GM12878 (cell line): Measurements from ENCODE around the gene ROBO1. TPM values are rescaled to one million over a fixed set of nuclear protein-coding genes. Genes with fewer than 3 reads are reported as not detected.

Experiments used
- ATAC-seq: fragments of 200-7000 bp; cut with Tn5 transposase; 3 replicates; pipeline ENCODE4 v1.9.1; 2020; ENCODE audit warnings: mild to moderate bottlenecking, moderate library complexity
- BruUV-seq: library from RNA; stranded (reverse); fragments of 400-500 nt; replicated peaks from 2 replicates; lab custom pipeline; 2021; lab: Mats Ljungman, UMichigan
- CTCF ChIA-PET: fragments of 300-600 bp; sonication (Branson Sonifier 250); formaldehyde crosslinking; extraction: SDS; loops from one replicate; lab custom pipeline; 2021; ENCODE audit warnings: inconsistent platforms; lab: Yijun Ruan, JAX
- POLR2A ChIA-PET: fragments of 350-600 bp; formaldehyde crosslinking; extraction: SDS; loops from one replicate; lab custom pipeline; 2021; ENCODE audit warnings: inconsistent platforms; lab: Charles Lee
- RAD21 ChIA-PET: fragments of 300-600 bp; sonication (Branson Sonifier 250); formaldehyde crosslinking; loops from one replicate; lab custom pipeline; 2023; ENCODE audit warnings: antibody characterized with exemption; ENCODE audit not compliant: unreplicated experiment; lab: Charles Lee
- SMC1A ChIA-PET: fragments of 300-600 bp; sonication (Branson Sonifier 250); formaldehyde crosslinking; loops from one replicate; lab custom pipeline; 2023; ENCODE audit not compliant: unreplicated experiment, uncharacterized antibody; lab: Charles Lee
- DNase-seq: peaks from one replicate; pipeline ENCODE4 v3.0.0-alpha.2; 2011; ENCODE audit warnings: low read depth, low spot score
- FAIRE-seq: peaks from 3 replicates; lab custom pipeline; 2011; peaks lifted over from hg19 to GRCh38; lab: Jason Lieb, UNC
- H2AFZ ChIP-seq: 2 replicates; pipeline ENCODE4 v1.6.0; 2011; ENCODE audit warnings: low read depth, low read length, control low read depth; ENCODE audit not compliant: control insufficient read depth
- H3K27ac ChIP-seq: 2 replicates; pipeline ENCODE4 v1.5.1; 2011; ENCODE audit warnings: control low read depth; ENCODE audit not compliant: control insufficient read depth, insufficient read depth
- H3K27me3 ChIP-seq, 2 experiments: replicated peaks in 1 of 2; 2 replicates each; pipeline versions ENCODE4 v1.6.0 to v1.6.1; 2011; ENCODE audit warnings: low read length in 1 of 2; ENCODE audit not compliant: control insufficient read depth in 2 of 2, insufficient read depth in 2 of 2
- H3K36me3 ChIP-seq, 2 experiments: 2 replicates each; pipeline ENCODE4 v1.5.1; 2011; ENCODE audit warnings: low read length in 1 of 2; ENCODE audit not compliant: control insufficient read depth in 2 of 2, insufficient read depth in 2 of 2
- H3K4me1 ChIP-seq: 2 replicates; pipeline ENCODE4 v1.6.1; 2011; ENCODE audit warnings: mild to moderate bottlenecking, low read length, moderate library complexity, mixed read lengths; ENCODE audit not compliant: control insufficient read depth, insufficient read depth
- H3K4me2 ChIP-seq: 2 replicates; pipeline ENCODE4 v1.6.0; 2011; ENCODE audit warnings: control low read depth; ENCODE audit not compliant: control insufficient read depth, insufficient read depth
- H3K4me3 ChIP-seq: fragments of 200-600 bp; sonication (generic); 2 replicates; pipeline ENCODE4 v1.5.1; 2016
- H3K79me2 ChIP-seq: 2 replicates; pipeline ENCODE4 v1.6.0; 2011; ENCODE audit warnings: low read length; ENCODE audit not compliant: control insufficient read depth, insufficient read depth
- H3K9ac ChIP-seq: 2 replicates; pipeline ENCODE4 v1.8.0; 2011; ENCODE audit warnings: low read length, control low read depth, mixed read lengths; ENCODE audit not compliant: control insufficient read depth, insufficient read depth
- H3K9me3 ChIP-seq: replicated peaks from 3 replicates; pipeline ENCODE4 v1.5.1; 2011; ENCODE audit warnings: mild to moderate bottlenecking, low read length; ENCODE audit not compliant: control insufficient read depth, insufficient read depth
- H4K20me1 ChIP-seq: 2 replicates; pipeline ENCODE4 v1.6.0; 2011; ENCODE audit not compliant: control insufficient read depth, insufficient read depth
- ETV6 ChIP-seq, 2 experiments: fragments of 450-650 bp in 1 of 2; IDR thresholded peaks in 1 of 2; conservative IDR thresholded peaks in 1 of 2; 2 replicates each; pipeline ENCODE4 v1.6.1; 2014; ENCODE audit warnings: antibody characterized with exemption in 1 of 2, borderline replicate concordance in 1 of 2, low read depth in 1 of 2, mild to moderate bottlenecking in 1 of 2, moderate library complexity in 1 of 2
- MAX ChIP-seq: IDR thresholded peaks from 2 replicates; pipeline ENCODE4 v1.6.1; 2012; ENCODE audit warnings: low read depth, low read length, improper control_type of control experiment
- PKNOX1 ChIP-seq: fragments of 450-650 bp; IDR thresholded peaks from 2 replicates; pipeline ENCODE4 v1.6.1; 2016; ENCODE audit warnings: mild to moderate bottlenecking
- PRDM15 ChIP-seq: fragments of 450-650 bp; formaldehyde crosslinking; IDR thresholded peaks from 2 replicates; pipeline ENCODE4 v1.4.0; 2020; ENCODE audit warnings: mild to moderate bottlenecking, moderate library complexity
- RAD51 ChIP-seq: fragments of 450-650 bp; IDR thresholded peaks from 2 replicates; pipeline ENCODE4 v1.6.1; 2016; ENCODE audit warnings: moderate library complexity, mild to moderate bottlenecking, inconsistent platforms
- SRF ChIP-seq, 2 experiments: IDR thresholded peaks; 2 replicates each; pipeline ENCODE4 v1.6.1; 2011; ENCODE audit warnings: low read depth in 2 of 2, low read length in 2 of 2, mild to moderate bottlenecking in 1 of 2, moderate library complexity in 1 of 2
- SUZ12 ChIP-seq: fragments of 200-600 bp; sonication (generic); IDR thresholded peaks from one replicate; pipeline ENCODE4 v1.6.1; 2018; ENCODE audit warnings: antibody characterized with exemption, mild to moderate bottlenecking; ENCODE audit not compliant: unreplicated experiment
- USF1 ChIP-seq: IDR thresholded peaks from 2 replicates; pipeline ENCODE4 v1.6.1; 2011; ENCODE audit warnings: borderline replicate concordance, low read depth, mild to moderate bottlenecking, moderate library complexity, mixed read lengths, low read length; ENCODE audit not compliant: insufficient read depth; ENCODE audit errors: extremely low read length
- YY1 ChIP-seq: IDR thresholded peaks from 2 replicates; pipeline ENCODE4 v1.6.1; 2011; ENCODE audit warnings: low read depth, mild to moderate bottlenecking, low read length
- ZBTB4 ChIP-seq: fragments of 450-650 bp; formaldehyde crosslinking; IDR thresholded peaks from 2 replicates; pipeline ENCODE4 v1.4.0; 2022; ENCODE audit warnings: mild to moderate bottlenecking, moderate library complexity
- WGBS: methylation state at CpG from one replicate; pipeline ENCODE4 v1.1.6; 2016; ENCODE audit warnings: low lambda C conversion rate; ENCODE audit not compliant: insufficient replicate concordance, insufficient coverage; ENCODE audit errors: missing lambda C conversion rate; 5-methylcytosine and 5-hydroxymethylcytosine counted together
- in situ Hi-C: fragments of 300-500 bp; cut with MboI; formaldehyde crosslinking; loops from 9 replicates; pipeline ENCODE4 v1.14.3; 2018; ENCODE audit warnings: mixed read lengths
- intact Hi-C: fragments of 100-400 bp; cut with micrococcal nuclease; formaldehyde crosslinking; loops from one replicate; pipeline ENCODE4 v1.14.2; 2022; ENCODE audit not compliant: unreplicated experiment
- polyA plus RNA-seq, 11 experiments: library from polyadenylated mRNA; depleted of rRNA in 4 of 11; unstranded in 6 of 11; stranded (reverse) in 5 of 11; fragments of >200 nt; fragmentation: Nextera tagmentation in 4 of 11; fragmentation: Illumina TruSeq in 1 of 11; extraction: Ambion mirVana in 4 of 11; extraction: Trizol in 1 of 11; gene quantifications; 1 replicate in 1 of 11; 2 replicates in 10 of 11; pipeline versions ENCODE4 v1.2.1 to v1.2.3, GENCODE V29; 2011 to 2016; ENCODE audit warnings: inconsistent platforms in 2 of 11, missing spikeins in 2 of 11, low read depth in 1 of 11
- total RNA-seq, 4 experiments: library from RNA; depleted of rRNA in 3 of 4; stranded (reverse); fragments of >200 nt in 3 of 4; fragmentation: Illumina TruSeq in 1 of 4; extraction: Trizol in 1 of 4; gene quantifications; 2 replicates each; pipeline versions ENCODE4 v1.2.1 to v1.2.3, GENCODE V29; 2013 to 2021

Gene ROBO1
- total and polyA plus RNA-seq, 10 of the 15 experiments (the other 5 are each of a cell fraction or from before 2014, with no cell fraction given), result 0.29 to 46.5 (median 1.2) TPM

- H4K20me1 ChIP-seq, result no peaks in the 10 kb centered on the region
- H3K4me2 ChIP-seq, result no peak overlapping the region
- ATAC-seq (no peak), DNase-seq (no peak), FAIRE-seq (no peak)
- BruUV-seq, result no TSS peak
- SMC1A ChIA-PET, result interaction anchor here (0.9 to 1.6 kb wide), 8 partner anchors 12 to 145 kb away, joined by 3 to 5 read pairs (median 3); no protein-coding TSS in a partner anchor
- no peaks in the 10 kb centered on the region for H3K36me3 ChIP-seq
- H3K27me3 ChIP-seq, result no peaks in the 10 kb centered on the region
- in situ Hi-C loops, result no loop called here
- H3K4me3 ChIP-seq, result no peak overlapping the region
- no peak overlapping the region for H3K27ac ChIP-seq
- H3K9me3 ChIP-seq, result peaks cover 2% of the 10 kb centered on the region; the same call in 1 of the 3 replicates
- H3K4me1 ChIP-seq, result no peaks in the 10 kb centered on the region
- RAD21 ChIA-PET, result interaction anchor here (0.6 to 2.5 kb wide), 3 partner anchors 24 to 103 kb away, joined by 3 to 7 read pairs (median 3); no protein-coding TSS in a partner anchor
- H2AFZ ChIP-seq, result no peak overlapping the region
- POLR2A ChIA-PET, result no interaction called here
- H3K79me2 ChIP-seq, result no peaks in the 10 kb centered on the region
- H3K9ac ChIP-seq, result no peak overlapping the region
- WGBS, result 52% methylated on average over 4 of the region's 4 CpGs
- intact Hi-C loops, result no loop called here
- CTCF ChIA-PET, result interaction anchor here (1.4 kb wide), 1 partner anchor 14 kb away, joined by 3 read pairs; no protein-coding TSS in a partner anchor
- no peak for TF ChIP-seq SRF (IDR thresholded peaks at IDR 0.05; ENCODE audit: low read depth in 2 of 2, low read length in 2 of 2)
- no peak for TF ChIP-seq PRDM15 (CRISPR knock-in tag)
- TF ChIP-seq ETV6 (conservative IDR thresholded peaks at IDR 0.05 in 1 of 2, IDR thresholded peaks at IDR 0.05 in 1 of 2; ENCODE audit: borderline replicate concordance in 1 of 2, low read depth in 1 of 2), result no peak
- TF ChIP-seq USF1, result no peak
- no peak for TF ChIP-seq RAD51
- TF ChIP-seq MAX, result no peak
- TF ChIP-seq PKNOX1, result no peak
- TF ChIP-seq ZBTB4, result no peak
- no peak for TF ChIP-seq SUZ12
- no peak for TF ChIP-seq YY1
Observed at GRCh38 chr3:78827618-78828017, 940.2 kb downstream of the ROBO1 start.
